SK-N-SH (cell line): ENCODE results near the gene DPEP1. TPM values are rescaled to one million over a fixed set of nuclear protein-coding genes. Genes with fewer than 3 reads are reported as not detected.

Experiments used
- CTCF ChIA-PET: fragments of 300-600, 350-600 bp; formaldehyde crosslinking; extraction: SDS; loops from one replicate; lab custom pipeline; 2021; lab: Yijun Ruan, JAX
- POLR2A ChIA-PET: fragments of 350-600 bp; sonication (Branson Sonifier 250); formaldehyde crosslinking; extraction: SDS; loops from one replicate; lab custom pipeline; 2020; ENCODE audit warnings: antibody characterized with exemption, inconsistent platforms; lab: Yijun Ruan, JAX
- DNase-seq: peaks from one replicate; pipeline ENCODE4 v3.0.0; 2012
- H2AFZ ChIP-seq: fragments of 200-600 bp; sonication (generic); 2 replicates; pipeline ENCODE4 v1.8.1; 2016; ENCODE audit warnings: antibody characterized with exemption, mild to moderate bottlenecking, low read depth
- H3F3A ChIP-seq: fragments of 200-600 bp; sonication (generic); replicated peaks from 2 replicates; pipeline ENCODE3; 2016; ENCODE audit warnings: antibody characterized with exemption, mild to moderate bottlenecking; ENCODE audit not compliant: insufficient read depth
- H3K27ac ChIP-seq, 2 experiments: fragments of 200-500 bp in 1 of 2; fragments of 200-600 bp in 1 of 2; sonication (Bioruptor generic) in 1 of 2; sonication (generic), shearing (Covaris generic) in 1 of 2; 2 replicates each; pipeline versions ENCODE4 v1.5.1 to v1.6.1; 2014 to 2016; ENCODE audit warnings: low read depth in 2 of 2, inconsistent platforms in 1 of 2, low read length in 1 of 2, mild to moderate bottlenecking in 1 of 2, mixed read lengths in 1 of 2
- H3K27me3 ChIP-seq: fragments of 200-600 bp; sonication (generic), shearing (Covaris generic); 2 replicates; pipeline ENCODE4 v1.6.1; 2016; ENCODE audit warnings: mixed run types; ENCODE audit not compliant: insufficient read depth
- H3K36me3 ChIP-seq, 2 experiments: fragments of 200-500 bp in 1 of 2; fragments of 200-600 bp in 1 of 2; sonication (Bioruptor generic) in 1 of 2; sonication (generic) in 1 of 2; replicated peaks in 1 of 2; 2 replicates each; pipeline versions ENCODE3 to v1.5.1; 2014 to 2016; ENCODE audit warnings: low read length in 1 of 2, mild to moderate bottlenecking in 1 of 2; ENCODE audit not compliant: insufficient read depth in 2 of 2, control insufficient read depth in 1 of 2
- H3K4me1 ChIP-seq, 2 experiments: fragments of 200-500 bp in 1 of 2; fragments of 200-600 bp in 1 of 2; sonication (Bioruptor generic) in 1 of 2; sonication (generic), shearing (Covaris generic) in 1 of 2; 2 replicates each; pipeline versions ENCODE4 v1.5.1 to v1.6.1; 2014 to 2016; ENCODE audit warnings: low read depth in 1 of 2, low read length in 1 of 2, mixed run types in 1 of 2; ENCODE audit not compliant: insufficient read depth in 2 of 2, control insufficient read depth in 1 of 2
- H3K4me2 ChIP-seq: fragments of 200-600 bp; sonication (generic), shearing (Covaris generic); 2 replicates; pipeline ENCODE4 v1.6.1; 2017; ENCODE audit warnings: mixed run types
- H3K4me3 ChIP-seq, 2 experiments: fragments of 200-500 bp in 1 of 2; fragments of 200-600 bp in 1 of 2; sonication (Bioruptor generic) in 1 of 2; sonication (generic), shearing (Covaris generic) in 1 of 2; 2 replicates each; pipeline versions ENCODE4 v1.5.1 to v1.8.1; 2014 to 2016; ENCODE audit warnings: low read depth in 2 of 2, inconsistent platforms in 1 of 2, low read length in 1 of 2, mild to moderate bottlenecking in 1 of 2, mixed read lengths in 1 of 2, moderate library complexity in 1 of 2
- H3K79me2 ChIP-seq: fragments of 200-600 bp; sonication (generic); 2 replicates; pipeline ENCODE4 v1.8.1; 2017; ENCODE audit warnings: mild to moderate bottlenecking; ENCODE audit not compliant: insufficient read depth
- H3K9ac ChIP-seq: fragments of 200-600 bp; sonication (generic); 2 replicates; pipeline ENCODE4 v1.6.1; 2017; ENCODE audit warnings: mixed run types
- H3K9me2 ChIP-seq: fragments of 200-600 bp; sonication (generic); 2 replicates; pipeline ENCODE4 v1.6.1; 2017; ENCODE audit warnings: mixed run types
- H3K9me3 ChIP-seq: fragments of 200-600 bp; sonication (generic); 2 replicates; pipeline ENCODE4 v1.6.1; 2017; ENCODE audit warnings: mixed run types, mild to moderate bottlenecking, moderate library complexity
- H4K20me1 ChIP-seq: fragments of 200-600 bp; sonication (generic); 2 replicates; pipeline ENCODE4 v1.6.1; 2017; ENCODE audit warnings: mild to moderate bottlenecking, mixed run types; ENCODE audit not compliant: insufficient read depth
- ELF1 ChIP-seq: IDR thresholded peaks from 2 replicates; pipeline ENCODE4 v1.4.0; 2012
- EP300 ChIP-seq, 2 experiments: IDR thresholded peaks; 2 replicates each; pipeline versions ENCODE4 v1.4.0 to v1.6.1; 2012; ENCODE audit warnings: borderline replicate concordance in 1 of 2, low read depth in 1 of 2, low read length in 1 of 2
- FOXM1 ChIP-seq: IDR thresholded peaks from 2 replicates; pipeline ENCODE4 v1.4.0; 2012; ENCODE audit warnings: low read depth, mild to moderate bottlenecking
- GATA2 ChIP-seq: sonication (generic); formaldehyde crosslinking; IDR thresholded peaks from 2 replicates; pipeline ENCODE4 v1.5.0; 2020; ENCODE audit warnings: mild to moderate bottlenecking, missing genetic modification reagents
- IRF3 ChIP-seq: fragments of 150-350 bp; IDR thresholded peaks from 2 replicates; pipeline ENCODE4 v1.6.1; 2016; ENCODE audit warnings: mild to moderate bottlenecking, low read depth, low read length
- JUND ChIP-seq: IDR thresholded peaks from 2 replicates; pipeline ENCODE4 v1.4.0; 2012
- MEF2A ChIP-seq: IDR thresholded peaks from 2 replicates; pipeline ENCODE4 v1.4.0; 2012; ENCODE audit warnings: low read depth, borderline replicate concordance
- POLR2AphosphoS5 ChIP-seq: IDR thresholded peaks from 2 replicates; pipeline ENCODE4 v1.6.1; 2012; ENCODE audit warnings: low read depth, low read length
- RAD21 ChIP-seq: IDR thresholded peaks from 2 replicates; pipeline ENCODE4 v1.6.1; 2012; ENCODE audit warnings: mild to moderate bottlenecking, low read length
- RFX5 ChIP-seq: IDR thresholded peaks from 2 replicates; pipeline ENCODE4 v1.6.1; 2012; ENCODE audit warnings: mild to moderate bottlenecking, improper control_type of control experiment, low read length
- SIN3A ChIP-seq: IDR thresholded peaks from 2 replicates; pipeline ENCODE4 v1.6.1; 2012; ENCODE audit warnings: low read depth, mild to moderate bottlenecking, low read length, moderate library complexity, borderline replicate concordance
- SMC3 ChIP-seq: IDR thresholded peaks from 2 replicates; pipeline ENCODE4 v1.6.1; 2012; ENCODE audit warnings: low read depth, low read length, improper control_type of control experiment
- TAF1 ChIP-seq: IDR thresholded peaks from 2 replicates; pipeline ENCODE4 v1.6.1; 2012; ENCODE audit warnings: low read depth, mild to moderate bottlenecking, low read length, moderate library complexity, borderline replicate concordance
- TCF12 ChIP-seq: IDR thresholded peaks from 2 replicates; pipeline ENCODE4 v1.4.0; 2012
- USF2 ChIP-seq: fragments of 150-350 bp; IDR thresholded peaks from 2 replicates; pipeline ENCODE4 v1.6.1; 2017; ENCODE audit warnings: antibody characterized with exemption, low read length, low read depth, borderline replicate concordance
- WGBS: methylation state at CpG from one replicate; pipeline ENCODE4 v1.1.6; 2017; ENCODE audit warnings: low lambda C conversion rate; 5-methylcytosine and 5-hydroxymethylcytosine counted together
- polyA plus RNA-seq, 3 experiments: library from polyadenylated mRNA; depleted of rRNA; stranded (reverse); fragments of >200 nt; gene quantifications; 2 replicates each; pipeline ENCODE4 v1.2.3, GENCODE V29; 2012

Gene DPEP1
- polyA plus RNA-seq, 1 of the 3 experiments (the other 2 are of a cell fraction) = 0.05 TPM

GRCh38 chr16:89624777-89625761, 11.6 kb downstream of the DPEP1 start:
- Histone ChIP-seq H3K9ac (no peak overlapping the region), H4K20me1 (no peaks in the 10 kb centered on the region), H3K36me3 (no peaks in the 10 kb centered on the region), H3K9me3 (no peaks in the 10 kb centered on the region), H3K9me2 (no peaks in the 10 kb centered on the region), H3K79me2 (no peaks in the 10 kb centered on the region), H3F3A (no peaks in the 10 kb centered on the region), H3K4me1 (no peaks in the 10 kb centered on the region), H2AFZ (no peak overlapping the region), H3K4me2 (no peak overlapping the region), H3K4me3 (no peak overlapping the region), H3K27me3 (no peaks in the 10 kb centered on the region), H3K27ac (no peak overlapping the region)
- CTCF ChIA-PET = no interaction called here
- WGBS = 57% methylated on average over 21 of the region's 21 CpGs
- POLR2A ChIA-PET = no interaction called here
- DNase-seq = no peak
- TF ChIP-seq SMC3 = no peak
- no peak for TF ChIP-seq RFX5
- TF ChIP-seq USF2 = no peak
- no peak for TF ChIP-seq FOXM1
- TF ChIP-seq MEF2A = no peak
- no peak for TF ChIP-seq TCF12
- TF ChIP-seq TAF1 = no peak
- no peak for TF ChIP-seq IRF3
- TF ChIP-seq EP300 (IDR thresholded peaks at IDR 0.05; ENCODE audit: borderline replicate concordance in 1 of 2, low read depth in 1 of 2, low read length in 1 of 2) = no peak
- TF ChIP-seq GATA2 = no peak
- TF ChIP-seq SIN3A = no peak
- no peak for TF ChIP-seq ELF1
- TF ChIP-seq JUND = no peak
- TF ChIP-seq RAD21 = no peak
- no peak for TF ChIP-seq POLR2AphosphoS5
